ENCODE results near the gene CDC42EP2. TPM values are rescaled to one million over a fixed set of nuclear protein-coding genes. Genes with fewer than 3 reads are reported as not detected.
A peak's percentile ranks its signal among the peaks of the same experiment; 100 is the strongest.

Gene CDC42EP2
- total RNA-seq, 4 donors from 2014 or later, result 9.1 to 22.7 (median 14.5) TPM

- Histone ChIP-seq H3K4me3 (no peak overlapping the region), H3K27ac (peak overlapping the region; percentile 86 to 90 (median 90)), H3K36me3 (no peaks in the 10 kb centered on the region), H3K4me1 (peaks cover 51 to 82% (median 64%) of the 10 kb centered on the region in 4 donors), H3K9me3 (no peaks in the 10 kb centered on the region), H3K27me3 (no peaks in the 10 kb centered on the region)
- intact Hi-C loops (cut with DNase I; ENCODE audit: low total_unique reads) (no loop called here), in situ Hi-C loops (cut with MboI; ENCODE audit: low pct_ligation_motif_present in 1 of 4, low pct_unique_long_range_greater_than_20kb in 1 of 4, low sequenced_read_pairs in 3 of 4) (no loop called here)
- 86 to 100% methylated on average over 1 to 11 of the region's 11 CpGs for WGBS, 2 donors (ENCODE audit: low coverage in 1 of 2)
- DNase-seq, result no peak
- TF ChIP-seq POLR2A (IDR thresholded peaks at IDR 0.05) (no peak), EP300 (IDR thresholded peaks at IDR 0.05; ENCODE audit: low read depth) (no peak), POLR2AphosphoS5 (IDR thresholded peaks at IDR 0.05) (no peak)
- TF ChIP-seq, protein P1, sequence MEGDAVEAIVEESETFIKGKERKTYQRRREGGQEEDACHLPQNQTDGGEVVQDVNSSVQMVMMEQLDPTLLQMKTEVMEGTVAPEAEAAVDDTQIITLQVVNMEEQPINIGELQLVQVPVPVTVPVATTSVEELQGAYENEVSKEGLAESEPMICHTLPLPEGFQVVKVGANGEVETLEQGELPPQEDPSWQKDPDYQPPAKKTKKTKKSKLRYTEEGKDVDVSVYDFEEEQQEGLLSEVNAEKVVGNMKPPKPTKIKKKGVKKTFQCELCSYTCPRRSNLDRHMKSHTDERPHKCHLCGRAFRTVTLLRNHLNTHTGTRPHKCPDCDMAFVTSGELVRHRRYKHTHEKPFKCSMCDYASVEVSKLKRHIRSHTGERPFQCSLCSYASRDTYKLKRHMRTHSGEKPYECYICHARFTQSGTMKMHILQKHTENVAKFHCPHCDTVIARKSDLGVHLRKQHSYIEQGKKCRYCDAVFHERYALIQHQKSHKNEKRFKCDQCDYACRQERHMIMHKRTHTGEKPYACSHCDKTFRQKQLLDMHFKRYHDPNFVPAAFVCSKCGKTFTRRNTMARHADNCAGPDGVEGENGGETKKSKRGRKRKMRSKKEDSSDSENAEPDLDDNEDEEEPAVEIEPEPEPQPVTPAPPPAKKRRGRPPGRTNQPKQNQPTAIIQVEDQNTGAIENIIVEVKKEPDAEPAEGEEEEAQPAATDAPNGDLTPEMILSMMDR (IDR thresholded peaks at IDR 0.05), result no peak
Measured at GRCh38 chr11:65295571-65296341, 18.9 kb upstream of the CDC42EP2 start.

- intact Hi-C loops (cut with DNase I; ENCODE audit: low total_unique reads) (no loop called here), in situ Hi-C loops (cut with MboI; ENCODE audit: low pct_ligation_motif_present in 1 of 4, low pct_unique_long_range_greater_than_20kb in 1 of 4, low sequenced_read_pairs in 3 of 4) (no loop called here)
- Histone ChIP-seq H3K27ac (peak overlapping the region; percentile 86 to 90 (median 90)), H3K36me3 (no peaks in the 10 kb centered on the region), H3K27me3 (no peaks in the 10 kb centered on the region), H3K4me3 (no peak overlapping the region), H3K4me1 (peaks cover 45 to 80% (median 55%) of the 10 kb centered on the region in 4 donors), H3K9me3 (no peaks in the 10 kb centered on the region)
- TF ChIP-seq, protein P1 (IDR thresholded peaks at IDR 0.05), result no peak
- TF ChIP-seq POLR2A (IDR thresholded peaks at IDR 0.05) (no peak), EP300 (IDR thresholded peaks at IDR 0.05; ENCODE audit: low read depth) (no peak), POLR2AphosphoS5 (IDR thresholded peaks at IDR 0.05) (no peak)
- 86 to 90% methylated on average over 2 to 12 of the region's 12 CpGs for WGBS, 2 donors (ENCODE audit: low coverage in 1 of 2)
- DNase-seq, result no peak
Measured at GRCh38 chr11:65297026-65297672, 17.5 kb upstream of the CDC42EP2 start.

DNA sequence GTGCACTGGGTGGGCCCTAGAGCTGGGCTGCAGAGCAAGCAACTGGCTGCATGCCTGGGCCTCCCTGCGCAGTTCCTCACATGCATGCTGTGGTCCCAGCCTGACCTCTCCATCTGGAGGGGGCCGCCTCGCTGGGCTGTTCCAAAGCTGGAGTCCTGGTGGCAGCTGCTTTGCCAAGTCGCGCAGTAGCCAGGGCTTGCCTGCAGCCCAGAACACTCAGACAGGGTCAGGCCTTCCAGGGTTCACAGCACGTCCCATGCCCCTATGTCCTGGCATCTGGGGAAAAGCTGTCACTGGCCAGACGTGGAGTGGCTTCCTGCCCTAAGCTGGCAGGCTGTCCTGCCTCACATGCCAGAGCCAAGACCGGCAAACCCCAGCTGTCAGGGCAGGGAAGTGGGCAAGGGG, 16.5 kb upstream of the CDC42EP2 start:
- intact Hi-C loops (cut with DNase I; ENCODE audit: low total_unique reads), result no loop called here
- no peaks in the 10 kb centered on the region for H3K27me3 ChIP-seq
- no peaks in the 10 kb centered on the region for H3K9me3 ChIP-seq
- in situ Hi-C loops (cut with MboI; ENCODE audit: low pct_ligation_motif_present in 1 of 4, low pct_unique_long_range_greater_than_20kb in 1 of 4, low sequenced_read_pairs in 3 of 4), result no loop called here
- 57% methylated on average over 6 of the region's 8 CpGs; no CpG with 5 or more reads in 1 of the 2 donors for WGBS, 2 donors (ENCODE audit: low coverage in 1 of 2)
- peaks cover 37 to 77% (median 48%) of the 10 kb centered on the region in 4 donors for H3K4me1 ChIP-seq
- H3K4me3 ChIP-seq, result no peak overlapping the region
- DNase-seq, result peak; percentile 63
- TF ChIP-seq POLR2A (IDR thresholded peaks at IDR 0.05) (no peak), EP300 (IDR thresholded peaks at IDR 0.05; ENCODE audit: low read depth) (peak; percentile 0), POLR2AphosphoS5 (IDR thresholded peaks at IDR 0.05) (peak in 2 of 3 donors; percentile 55 to 69)
- TF ChIP-seq, protein P1 (IDR thresholded peaks at IDR 0.05), result no peak
- no peaks in the 10 kb centered on the region for H3K36me3 ChIP-seq
- H3K27ac ChIP-seq, result peak overlapping the region; percentile 86 to 90 (median 90)

GRCh38 chr11:65298655-65299179, 15.9 kb upstream of the CDC42EP2 start:
- H3K4me3 ChIP-seq, result no peak overlapping the region
- peaks cover 32 to 71% (median 45%) of the 10 kb centered on the region in 4 donors for H3K4me1 ChIP-seq
- TF ChIP-seq POLR2AphosphoS5 (IDR thresholded peaks at IDR 0.05) (peak in 1 of 3 donors; percentile 61), EP300 (IDR thresholded peaks at IDR 0.05; ENCODE audit: low read depth) (no peak), POLR2A (IDR thresholded peaks at IDR 0.05) (no peak)
- TF ChIP-seq, protein P1 (IDR thresholded peaks at IDR 0.05), result no peak
- H3K9me3 ChIP-seq, result no peaks in the 10 kb centered on the region
- 69 to 83% methylated on average over 5 to 12 of the region's 12 CpGs for WGBS, 2 donors (ENCODE audit: low coverage in 1 of 2)
- peak overlapping the region; percentile 86 to 90 (median 90) for H3K27ac ChIP-seq
- H3K36me3 ChIP-seq, result no peaks in the 10 kb centered on the region
- in situ Hi-C loops (cut with MboI; ENCODE audit: low pct_ligation_motif_present in 1 of 4, low pct_unique_long_range_greater_than_20kb in 1 of 4, low sequenced_read_pairs in 3 of 4) (no loop called here), intact Hi-C loops (cut with DNase I; ENCODE audit: low total_unique reads) (no loop called here)
- no peaks in the 10 kb centered on the region for H3K27me3 ChIP-seq
- DNase-seq, result peak; percentile 53
